Hepatocyte (in vitro differentiated cells): Measurements from ENCODE around the gene RNASE13. TPM values are rescaled to one million over a fixed set of nuclear protein-coding genes. Genes with fewer than 3 reads are reported as not detected.

ENCODE experiments used
- DNase-seq: peaks from one replicate; pipeline ENCODE4 v3.0.0-alpha.2; 2016; ENCODE audit warnings: low spot score
- H2AFZ ChIP-seq: fragments of 200-600 bp; sonication (generic); 2 replicates; pipeline ENCODE4 v1.6.0; 2016; ENCODE audit warnings: antibody characterized with exemption, mild to moderate bottlenecking
- H3K27ac ChIP-seq: fragments of 200-600 bp; sonication (generic); 2 replicates; pipeline ENCODE4 v1.5.1; 2016; ENCODE audit warnings: mild to moderate bottlenecking
- H3K27me3 ChIP-seq: fragments of 200-600 bp; sonication (generic); 2 replicates; pipeline ENCODE4 v1.6.1; 2016
- H3K36me3 ChIP-seq: fragments of 200-600 bp; sonication (generic); replicated peaks from 2 replicates; pipeline ENCODE4 v1.5.1; 2016; ENCODE audit warnings: low read depth; ENCODE audit not compliant: insufficient read depth
- H3K4me1 ChIP-seq: fragments of 200-600 bp; sonication (generic); 2 replicates; pipeline ENCODE4 v1.5.1; 2016; ENCODE audit warnings: mild to moderate bottlenecking, moderate library complexity; ENCODE audit not compliant: insufficient read depth
- H3K4me2 ChIP-seq: fragments of 200-600 bp; sonication (generic); 2 replicates; pipeline ENCODE4 v1.6.0; 2016
- H3K4me3 ChIP-seq: fragments of 200-600 bp; sonication (generic); 2 replicates; pipeline ENCODE4 v1.5.1; 2016; ENCODE audit warnings: mild to moderate bottlenecking
- H3K79me2 ChIP-seq: fragments of 200-600 bp; sonication (generic); 2 replicates; pipeline ENCODE4 v1.6.0; 2017; ENCODE audit warnings: mild to moderate bottlenecking
- H3K9me2 ChIP-seq: fragments of 200-600 bp; sonication (generic); replicated peaks from 2 replicates; pipeline ENCODE4 v1.6.0; 2017; ENCODE audit warnings: mild to moderate bottlenecking; ENCODE audit not compliant: insufficient read depth
- H3K9me3 ChIP-seq: fragments of 200-600 bp; sonication (generic); 2 replicates; pipeline ENCODE4 v1.5.1; 2016; ENCODE audit warnings: low read depth, mild to moderate bottlenecking
- H4K20me1 ChIP-seq: fragments of 200-600 bp; sonication (generic); 2 replicates; pipeline ENCODE4 v1.6.0; 2016; ENCODE audit warnings: mild to moderate bottlenecking; ENCODE audit not compliant: insufficient read depth, poor library complexity, severe bottlenecking
- CTCF ChIP-seq: fragments of 200-600 bp; sonication (generic); IDR thresholded peaks from 2 replicates; pipeline ENCODE4 v1.5.1; 2016; ENCODE audit warnings: antibody characterized with exemption, mild to moderate bottlenecking; ENCODE audit not compliant: poor library complexity
- EZH2 ChIP-seq: fragments of 200-600 bp; sonication (generic); IDR thresholded peaks from 2 replicates; pipeline ENCODE4 v1.6.1; 2016; ENCODE audit warnings: antibody characterized with exemption, mild to moderate bottlenecking, borderline replicate concordance
- EZH2phosphoT487 ChIP-seq: fragments of 200-600 bp; sonication (generic); IDR thresholded peaks from one replicate; pipeline ENCODE4 v1.6.1; 2018; ENCODE audit warnings: antibody characterized with exemption, mild to moderate bottlenecking, low read depth, moderate library complexity; ENCODE audit not compliant: unreplicated experiment, severe bottlenecking
- WGBS: methylation state at CpG from one replicate; pipeline ENCODE4 v1.1.6; 2016; ENCODE audit warnings: low lambda C conversion rate; ENCODE audit errors: missing lambda C conversion rate; 5-methylcytosine and 5-hydroxymethylcytosine counted together
- polyA plus RNA-seq: library from polyadenylated mRNA; unstranded; fragments of >200 nt; fragmentation: Nextera tagmentation; extraction: Ambion mirVana; gene quantifications from 2 replicates; pipeline ENCODE4 v1.2.1, GENCODE V29; 2016
- total RNA-seq: library from RNA; depleted of rRNA; stranded (reverse); fragments of >200 nt; gene quantifications from 2 replicates; pipeline ENCODE4 v1.2.3, GENCODE V29; 2014

The RNASE13 gene, protein sequence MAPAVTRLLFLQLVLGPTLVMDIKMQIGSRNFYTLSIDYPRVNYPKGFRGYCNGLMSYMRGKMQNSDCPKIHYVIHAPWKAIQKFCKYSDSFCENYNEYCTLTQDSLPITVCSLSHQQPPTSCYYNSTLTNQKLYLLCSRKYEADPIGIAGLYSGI
- total RNA-seq (not detected in 2 replicates), polyA plus RNA-seq (not detected in 2 replicates)

GRCh38 chr14:21034707-21035106, at the start of gene RNASE13:
Gene RNASE13 (minus strand): TSS chr14:21034807. CDS start chr14:21034288, 519 bp downstream.
- Histone ChIP-seq H3K36me3 (no peaks in the 10 kb centered on the region), H3K27ac (no peak within 1 kb of the TSS), H3K27me3 (no peaks in the 10 kb centered on the region), H3K4me3 (no peak within 1 kb of the TSS), H3K9me2 (no peaks in the 10 kb centered on the region), H3K9me3 (no peaks in the 10 kb centered on the region), H2AFZ (no peak within 1 kb of the TSS), H4K20me1 (no peaks in the 10 kb centered on the region), H3K4me2 (no peak within 1 kb of the TSS), H3K79me2 (no peaks in the 10 kb centered on the region), H3K4me1 (peaks cover 16% of the 10 kb centered on the region)
- WGBS, result 79% methylated on average over 5 of the region's 5 CpGs
- no peak for TF ChIP-seq EZH2phosphoT487
- TF ChIP-seq EZH2, result no peak
- TF ChIP-seq CTCF, result no peak
- DNase-seq, result no peak

DNA sequence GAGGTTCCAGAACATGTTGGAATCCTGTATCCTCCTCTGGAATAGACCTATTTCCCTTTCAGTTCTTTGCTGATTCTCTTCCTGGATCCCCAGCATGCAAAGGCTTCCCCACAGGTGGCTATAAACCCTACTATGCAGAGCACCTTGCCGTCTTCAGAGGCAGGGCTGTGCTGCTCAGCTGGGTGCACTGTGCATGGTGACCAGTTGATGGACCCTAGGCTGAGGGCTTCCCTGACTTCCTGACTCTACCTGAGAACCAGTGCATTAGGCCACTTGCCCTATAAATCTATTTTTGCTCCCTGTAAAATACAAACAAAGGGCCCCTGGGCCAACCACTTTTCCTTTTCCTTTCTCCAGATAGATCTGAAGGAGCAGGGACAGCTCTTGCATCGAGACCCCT, 49.8 kb upstream of the RNASE13 start:
- H4K20me1 ChIP-seq, result no peaks in the 10 kb centered on the region
- no peaks in the 10 kb centered on the region for H3K79me2 ChIP-seq
- H3K4me1 ChIP-seq, result no peaks in the 10 kb centered on the region
- 89% methylated on average over 2 of the region's 2 CpGs for WGBS
- H2AFZ ChIP-seq, result no peak overlapping the region
- no peak overlapping the region for H3K4me2 ChIP-seq
- H3K9me3 ChIP-seq, result no peaks in the 10 kb centered on the region
- TF ChIP-seq CTCF (no peak), EZH2phosphoT487 (no peak), EZH2 (no peak)
- H3K9me2 ChIP-seq, result no peaks in the 10 kb centered on the region
- no peak for DNase-seq
- H3K4me3 ChIP-seq, result no peak overlapping the region
- no peaks in the 10 kb centered on the region for H3K36me3 ChIP-seq
- no peaks in the 10 kb centered on the region for H3K27me3 ChIP-seq
- peak overlapping the region; percentile 62 for H3K27ac ChIP-seq

GRCh38 chr14:21083565-21084325, 49.1 kb upstream of the RNASE13 start:
- no peaks in the 10 kb centered on the region for H3K4me1 ChIP-seq
- peak overlapping the region; percentile 62 for H3K27ac ChIP-seq
- no peak for DNase-seq
- TF ChIP-seq EZH2 (no peak), EZH2phosphoT487 (no peak), CTCF (no peak)
- H4K20me1 ChIP-seq, result no peaks in the 10 kb centered on the region
- H3K4me2 ChIP-seq, result no peak overlapping the region
- H3K9me2 ChIP-seq, result no peaks in the 10 kb centered on the region
- H2AFZ ChIP-seq, result no peak overlapping the region
- WGBS, result 86% methylated on average over 11 of the region's 11 CpGs
- no peaks in the 10 kb centered on the region for H3K79me2 ChIP-seq
- H3K9me3 ChIP-seq, result no peaks in the 10 kb centered on the region
- H3K36me3 ChIP-seq, result no peaks in the 10 kb centered on the region
- H3K4me3 ChIP-seq, result no peak overlapping the region
- no peaks in the 10 kb centered on the region for H3K27me3 ChIP-seq
